OCI-LY7 (cell line): ENCODE data around the gene SELENOK. TPM values are rescaled to one million over a fixed set of nuclear protein-coding genes. Genes with fewer than 3 reads are reported as not detected.

ENCODE experiments used
- BruUV-seq: library from RNA; stranded (reverse); fragments of 400-500 nt; replicated peaks from 2 replicates; lab custom pipeline; 2021; lab: Mats Ljungman, UMichigan
- CTCF ChIA-PET: fragments of 300-600 bp; sonication (Branson Sonifier 250); formaldehyde crosslinking; loops from one replicate; lab custom pipeline; 2022; ENCODE audit warnings: antibody characterized with exemption; ENCODE audit not compliant: unreplicated experiment; lab: Charles Lee
- POLR2A ChIA-PET: fragments of 300-600 bp; sonication (Branson Sonifier 250); formaldehyde crosslinking; loops from one replicate; lab custom pipeline; 2022; ENCODE audit warnings: antibody characterized with exemption; lab: Charles Lee
- DNase-seq: peaks from one replicate; pipeline ENCODE4 v3.0.0-alpha.2; 2015; ENCODE audit warnings: low spot score
- H2AFZ ChIP-seq: fragments of 200-600 bp; sonication (generic), shearing (Covaris generic); 2 replicates; pipeline ENCODE4 v1.6.1; 2014; ENCODE audit warnings: mild to moderate bottlenecking, antibody characterized with exemption, low read length, moderate library complexity
- H3K27ac ChIP-seq: fragments of 200-600 bp; sonication (generic); 2 replicates; pipeline ENCODE4 v1.5.1; 2014; ENCODE audit warnings: mixed run types, low read depth, mild to moderate bottlenecking, moderate library complexity, low read length, inconsistent platforms; ENCODE audit not compliant: poor library complexity, severe bottlenecking
- H3K36me3 ChIP-seq: fragments of 200-600 bp; sonication (generic); 2 replicates; pipeline ENCODE4 v1.6.1; 2014; ENCODE audit warnings: mild to moderate bottlenecking, antibody characterized with exemption, low read length, moderate library complexity, mixed read lengths; ENCODE audit not compliant: insufficient read depth
- H3K4me1 ChIP-seq: fragments of 200-600 bp; sonication (generic); 2 replicates; pipeline ENCODE4 v1.5.1; 2014; ENCODE audit warnings: mild to moderate bottlenecking, low read length; ENCODE audit not compliant: insufficient read depth, poor library complexity, severe bottlenecking
- H3K4me2 ChIP-seq: fragments of 200-600 bp; sonication (generic); 2 replicates; pipeline ENCODE4 v1.6.1; 2014; ENCODE audit warnings: mild to moderate bottlenecking, low read length
- H3K4me3 ChIP-seq: fragments of 200-600 bp; sonication (generic); 2 replicates; pipeline ENCODE4 v1.5.1; 2014; ENCODE audit warnings: mild to moderate bottlenecking, low read depth, low read length; ENCODE audit not compliant: poor library complexity, severe bottlenecking
- H3K79me2 ChIP-seq: fragments of 200-600 bp; sonication (generic); 2 replicates; pipeline ENCODE4 v1.6.1; 2016; ENCODE audit warnings: low read depth, mild to moderate bottlenecking, low read length, moderate library complexity, mixed read lengths; ENCODE audit not compliant: insufficient read depth
- H3K9me2 ChIP-seq: fragments of 200-600 bp; sonication (generic); 2 replicates; pipeline ENCODE4 v1.6.1; 2016; ENCODE audit warnings: mild to moderate bottlenecking, low read length, mixed read lengths; ENCODE audit not compliant: insufficient read depth
- H3K9me3 ChIP-seq: fragments of 200-600 bp; sonication (generic); 2 replicates; pipeline ENCODE4 v1.6.1; 2014; ENCODE audit warnings: mild to moderate bottlenecking, mixed run types, low read length, mixed read lengths
- H4K20me1 ChIP-seq: fragments of 200-600 bp; sonication (generic); 2 replicates; pipeline ENCODE4 v1.6.1; 2014; ENCODE audit warnings: mild to moderate bottlenecking, antibody characterized with exemption, low read length, moderate library complexity, mixed read lengths; ENCODE audit not compliant: insufficient read depth
- CTCF ChIP-seq: fragments of 200-600 bp; sonication (generic); conservative IDR thresholded peaks from 2 replicates; pipeline ENCODE4 v1.5.1; 2014; ENCODE audit warnings: mild to moderate bottlenecking, antibody characterized with exemption, low read length, moderate library complexity, mixed read lengths
- EZH2phosphoT487 ChIP-seq: fragments of 200-600 bp; sonication (generic); IDR thresholded peaks from 2 replicates; pipeline ENCODE4 v1.6.1; 2018; ENCODE audit warnings: low read depth, borderline replicate concordance, mild to moderate bottlenecking, mixed run types, antibody characterized with exemption, low read length, moderate library complexity, mixed read lengths
- intact Hi-C: fragments of 100-400 bp; cut with micrococcal nuclease; formaldehyde crosslinking; loops from one replicate; pipeline ENCODE4 v1.10.0; 2022; ENCODE audit not compliant: unreplicated experiment
- total RNA-seq, 2 experiments: library from RNA; depleted of rRNA in 1 of 2; stranded (reverse); fragments of >200 nt in 1 of 2; shearing (Covaris generic) in 1 of 2; gene quantifications; 2 replicates each; pipeline ENCODE4 v1.2.3, GENCODE V29; 2014 to 2022

SELENOK gene
- total RNA-seq, 2 experiments from 2014 or later, result 36.7 to 48.7 TPM

GRCh38 chr3:53856964-53857363 is 34.7 kb downstream of the SELENOK start:
- Histone ChIP-seq H3K9me2 (no peaks in the 10 kb centered on the region), H3K79me2 (no peaks in the 10 kb centered on the region), H3K4me2 (no peak overlapping the region), H4K20me1 (no peaks in the 10 kb centered on the region; the same call in 1 of the 2 replicates), H3K4me1 (no peaks in the 10 kb centered on the region), H3K27ac (no peak overlapping the region), H3K4me3 (no peak overlapping the region), H3K36me3 (peaks cover 32% of the 10 kb centered on the region), H3K9me3 (no peaks in the 10 kb centered on the region), H2AFZ (no peak overlapping the region)
- POLR2A ChIA-PET, result no interaction called here
- DNase-seq, result no peak
- CTCF ChIA-PET, result no interaction called here
- BruUV-seq, result no TSS peak
- intact Hi-C loops, result no loop called here
- TF ChIP-seq EZH2phosphoT487 (no peak), CTCF (no peak)

- Histone ChIP-seq H3K9me2 (no peaks in the 10 kb centered on the region), H3K36me3 (no peaks in the 10 kb centered on the region), H3K4me1 (no peaks in the 10 kb centered on the region), H4K20me1 (no peaks in the 10 kb centered on the region), H3K9me3 (no peaks in the 10 kb centered on the region), H2AFZ (no peak overlapping the region), H3K4me3 (no peak overlapping the region), H3K79me2 (no peaks in the 10 kb centered on the region), H3K4me2 (no peak overlapping the region), H3K27ac (no peak overlapping the region)
- no TSS peak for BruUV-seq
- CTCF ChIA-PET, result no interaction called here
- no peak for DNase-seq
- intact Hi-C loops, result no loop called here
- POLR2A ChIA-PET, result no interaction called here
- TF ChIP-seq EZH2phosphoT487, result no peak
- no peak for TF ChIP-seq CTCF
Observed at GRCh38 chr3:53850895-53851294, 40.8 kb downstream of the SELENOK start.

GRCh38 chr3:53849916-53850315 is 41.7 kb downstream of the SELENOK start:
- CTCF ChIA-PET, result no interaction called here
- intact Hi-C loops, result no loop called here

More at GRCh38 chr3:53849916-53850315, 41.7 kb downstream of the SELENOK start:
- H3K4me1 ChIP-seq, result no peaks in the 10 kb centered on the region
- no peaks in the 10 kb centered on the region for H3K79me2 ChIP-seq
- H3K27ac ChIP-seq, result no peak overlapping the region
- no peak overlapping the region for H3K4me3 ChIP-seq
- TF ChIP-seq CTCF (no peak), EZH2phosphoT487 (no peak)
- no TSS peak for BruUV-seq
- H4K20me1 ChIP-seq, result no peaks in the 10 kb centered on the region
- POLR2A ChIA-PET, result no interaction called here
- no peak overlapping the region for H3K4me2 ChIP-seq
- DNase-seq, result no peak
- no peak overlapping the region for H2AFZ ChIP-seq
- no peaks in the 10 kb centered on the region for H3K9me3 ChIP-seq
- no peaks in the 10 kb centered on the region for H3K9me2 ChIP-seq
- H3K36me3 ChIP-seq, result no peaks in the 10 kb centered on the region
